Esophagus muscularis mucosa (tissue), 4 donors: ENCODE data around the gene KIR2DL1. TPM values are rescaled to one million over a fixed set of nuclear protein-coding genes. Genes with fewer than 3 reads are reported as not detected.
"Not testable (repeated sequence)": the region's sequence is repeated elsewhere in the genome, so short reads cannot be mapped to it uniquely, and the experiment has no call there.

Experiments
- DNase-seq: peaks from one replicate; pipeline ENCODE4 v3.0.0-alpha.2; 2017; ENCODE audit errors: extremely low spot score
- H3K27ac ChIP-seq, 4 donors: fragments of 200-600 bp; sonication (generic); replicated peaks in 1 of 4; 1 replicate in 3 of 4; 2 replicates in 1 of 4; pipeline ENCODE4 v1.5.1; 2016 to 2019; ENCODE audit warnings: mild to moderate bottlenecking in 1 of 4
- H3K27me3 ChIP-seq, 4 donors: fragments of 200-600 bp; sonication (generic); one replicate each; pipeline versions ENCODE4 v1.5.1 to v1.6.0; 2016 to 2019
- H3K36me3 ChIP-seq, 4 donors: fragments of 200-600 bp; sonication (generic); one replicate each; pipeline ENCODE4 v1.5.1; 2016 to 2019
- H3K4me1 ChIP-seq, 4 donors: fragments of 200-600 bp; sonication (generic); one replicate each; pipeline ENCODE4 v1.5.1; 2016 to 2019
- H3K4me3 ChIP-seq, 4 donors: fragments of 200-600 bp; sonication (generic); 1 replicate in 2 of 4; 2 replicates in 2 of 4; pipeline ENCODE4 v1.5.1; 2016 to 2019; ENCODE audit warnings: mild to moderate bottlenecking in 4 of 4, moderate library complexity in 1 of 4
- H3K9me3 ChIP-seq, 4 donors: fragments of 200-600 bp; sonication (generic); 1 replicate in 3 of 4; 2 replicates in 1 of 4; pipeline ENCODE4 v1.5.1; 2016 to 2019
- CTCF ChIP-seq, 3 experiments: fragments of 200-600 bp in 2 of 3; fragments of 450-650 bp in 1 of 3; sonication (generic) in 2 of 3; IDR thresholded peaks; one replicate each; pipeline ENCODE4 v1.5.1; 2017 to 2019; ENCODE audit warnings: antibody characterized with exemption in 3 of 3, mild to moderate bottlenecking in 2 of 3, moderate library complexity in 1 of 3
- EP300 ChIP-seq: sonication (generic); formaldehyde crosslinking; IDR thresholded peaks from one replicate; pipeline ENCODE4 v1.6.1; 2017; ENCODE audit warnings: antibody characterized with exemption
- POLR2A ChIP-seq: fragments of 450-650 bp; IDR thresholded peaks from one replicate; pipeline ENCODE4 v1.6.1; 2017; ENCODE audit warnings: antibody characterized with exemption, moderate library complexity, mild to moderate bottlenecking, low read depth
- POLR2AphosphoS5 ChIP-seq, 2 donors: sonication (generic); formaldehyde crosslinking; IDR thresholded peaks; one replicate each; pipeline ENCODE4 v1.6.1; 2017; ENCODE audit warnings: antibody characterized with exemption in 2 of 2
- WGBS: methylation state at CpG from one replicate; pipeline ENCODE4 v1.1.5; 2018; 5-methylcytosine and 5-hydroxymethylcytosine counted together
- intact Hi-C: fragments of 100-400 bp; cut with DNase I; formaldehyde crosslinking; loops from one replicate; pipeline ENCODE4 v1.15.1; 2023
- total RNA-seq, 4 donors: library from RNA; depleted of rRNA; stranded (reverse); fragments of >200 nt; gene quantifications; one replicate each; pipeline versions ENCODE4 v1.1.0 to v1.2.1, GENCODE V29; 2016

The KIR2DL1 gene
- total RNA-seq, 4 donors from 2014 or later = not detected

- intact Hi-C loops, H3K36me3 ChIP-seq, DNase-seq, H3K4me3 ChIP-seq, H3K9me3 ChIP-seq, H3K4me1 ChIP-seq, H3K27me3 ChIP-seq, H3K27ac ChIP-seq: not testable (repeated sequence)
- 52% methylated on average over 2 of the region's 2 CpGs for WGBS
Measured at GRCh38 chr19:54772666-54773065, 3.1 kb downstream of the KIR2DL1 start.

GRCh38 chr19:54775095-54775815 is 5.7 kb downstream of the KIR2DL1 start:
- intact Hi-C loops, H3K9me3 ChIP-seq, DNase-seq, H3K4me1 ChIP-seq, H3K27ac ChIP-seq, H3K27me3 ChIP-seq, H3K36me3 ChIP-seq, H3K4me3 ChIP-seq: not testable (repeated sequence)
- WGBS = 78% methylated on average over 12 of the region's 12 CpGs

GRCh38 chr19:54775830-54776229 is 6.2 kb downstream of the KIR2DL1 start:
- H3K9me3 ChIP-seq, intact Hi-C loops, DNase-seq, H3K27ac ChIP-seq, H3K27me3 ChIP-seq, H3K4me1 ChIP-seq, H3K4me3 ChIP-seq, H3K36me3 ChIP-seq: not testable (repeated sequence)
- 80% methylated on average over 8 of the region's 8 CpGs for WGBS

GRCh38 chr19:54777851-54778250 is 8.3 kb downstream of the KIR2DL1 start:
- H3K4me3 ChIP-seq, H3K36me3 ChIP-seq, H3K9me3 ChIP-seq, DNase-seq, H3K27me3 ChIP-seq, H3K27ac ChIP-seq, H3K4me1 ChIP-seq, intact Hi-C loops: not testable (repeated sequence)
- 70% methylated on average over 4 of the region's 4 CpGs for WGBS

- 82% methylated on average over 7 of the region's 7 CpGs for WGBS
- H3K36me3 ChIP-seq, intact Hi-C loops, DNase-seq, H3K4me3 ChIP-seq, H3K27ac ChIP-seq, H3K9me3 ChIP-seq, H3K4me1 ChIP-seq, H3K27me3 ChIP-seq: not testable (repeated sequence)
Measured at GRCh38 chr19:54778896-54779295, 9.3 kb downstream of the KIR2DL1 start.

- WGBS = 80% methylated on average over 3 of the region's 4 CpGs
- H3K9me3 ChIP-seq, intact Hi-C loops, H3K4me1 ChIP-seq, H3K4me3 ChIP-seq, H3K36me3 ChIP-seq, H3K27ac ChIP-seq, DNase-seq: not testable (repeated sequence)
- H3K27me3 ChIP-seq = peaks cover 0 to 23% (median 0%) of the 10 kb centered on the region in 4 donors
Measured at GRCh38 chr19:54782916-54783315, 13.3 kb downstream of the KIR2DL1 start.

- DNase-seq, intact Hi-C loops, H3K27ac ChIP-seq, H3K4me1 ChIP-seq, H3K36me3 ChIP-seq, H3K4me3 ChIP-seq, H3K9me3 ChIP-seq: not testable (repeated sequence)
- 88% methylated on average over 14 of the region's 24 CpGs for WGBS
- peaks cover 0 to 23% (median 0%) of the 10 kb centered on the region in 4 donors for H3K27me3 ChIP-seq
Measured at GRCh38 chr19:54786091-54786723, 16.6 kb downstream of the KIR2DL1 start.

GRCh38 chr19:54788154-54788553 is 18.6 kb downstream of the KIR2DL1 start:
- H3K4me1 ChIP-seq, H3K36me3 ChIP-seq, DNase-seq, intact Hi-C loops, H3K27ac ChIP-seq, H3K9me3 ChIP-seq, H3K4me3 ChIP-seq: not testable (repeated sequence)
- 84% methylated on average over 6 of the region's 6 CpGs for WGBS
- H3K27me3 ChIP-seq = peaks cover 0 to 19% (median 0%) of the 10 kb centered on the region in 4 donors

GRCh38 chr19:54790711-54791110 is 21.1 kb downstream of the KIR2DL1 start:
- 65% methylated on average over 3 of the region's 5 CpGs for WGBS
- no peak overlapping the region for H3K4me3 ChIP-seq

More at GRCh38 chr19:54790711-54791110, 21.1 kb downstream of the KIR2DL1 start:
- H3K36me3 ChIP-seq = no peaks in the 10 kb centered on the region
- H3K9me3 ChIP-seq = no peaks in the 10 kb centered on the region
- DNase-seq = no peak
- no peaks in the 10 kb centered on the region for H3K4me1 ChIP-seq
- no peak for TF ChIP-seq POLR2AphosphoS5 (IDR thresholded peaks at IDR 0.05)
- TF ChIP-seq EP300 = no peak
- no peak for TF ChIP-seq POLR2A
- no peak for TF ChIP-seq CTCF (IDR thresholded peaks at IDR 0.05)
- H3K27ac ChIP-seq = no peak overlapping the region
- H3K27me3 ChIP-seq = peaks cover 0 to 14% (median 0%) of the 10 kb centered on the region in 4 donors
- intact Hi-C loops = no loop called here
